MM.1S (cell line): ENCODE data around the gene DPPA5.

Experiments used
- CTCF ChIP-seq: fragments of 300-600 bp; sonication (generic); IDR thresholded peaks from 2 replicates; pipeline ENCODE4 v1.5.1; 2016; ENCODE audit warnings: antibody characterized with exemption, low read length, mixed read lengths
- EZH2 ChIP-seq: fragments of 300-600 bp; sonication (generic); optimal IDR thresholded peaks from 2 replicates; pipeline ENCODE3; 2017; ENCODE audit warnings: low read depth, mild to moderate bottlenecking, antibody characterized with exemption, low read length, mixed read lengths

GRCh38 chr6:73388433-73388799 is 34.3 kb upstream of the DPPA5 start:
- TF ChIP-seq CTCF (no peak), EZH2 (no peak)
